NCI-H226 (cell line): ENCODE measurements around the gene ZNF555.

Source experiments
- DNase-seq: peaks from one replicate; pipeline ENCODE4 v3.0.0-alpha.2; 2015

ZNF555 gene

DNA sequence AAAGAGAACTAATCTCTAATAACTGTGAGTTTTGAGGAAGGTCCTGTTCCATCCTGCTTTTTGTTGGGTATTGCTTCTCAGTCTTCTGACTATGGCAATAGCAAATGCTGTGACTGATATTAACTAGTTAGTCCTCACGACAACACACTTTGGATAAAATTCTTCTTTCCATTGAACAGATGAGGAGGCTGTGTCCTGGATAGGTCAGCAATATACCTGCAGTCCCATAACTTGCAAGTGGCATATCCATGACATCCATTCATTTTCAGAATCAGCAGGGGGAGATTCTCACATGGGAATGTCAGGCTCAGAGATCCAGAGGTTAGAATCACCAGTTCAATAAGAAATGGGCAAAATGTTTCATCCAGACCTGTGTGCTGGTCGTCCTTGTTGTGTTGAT is 14.3 kb upstream of the ZNF555 start:
- no peak for DNase-seq

DNA sequence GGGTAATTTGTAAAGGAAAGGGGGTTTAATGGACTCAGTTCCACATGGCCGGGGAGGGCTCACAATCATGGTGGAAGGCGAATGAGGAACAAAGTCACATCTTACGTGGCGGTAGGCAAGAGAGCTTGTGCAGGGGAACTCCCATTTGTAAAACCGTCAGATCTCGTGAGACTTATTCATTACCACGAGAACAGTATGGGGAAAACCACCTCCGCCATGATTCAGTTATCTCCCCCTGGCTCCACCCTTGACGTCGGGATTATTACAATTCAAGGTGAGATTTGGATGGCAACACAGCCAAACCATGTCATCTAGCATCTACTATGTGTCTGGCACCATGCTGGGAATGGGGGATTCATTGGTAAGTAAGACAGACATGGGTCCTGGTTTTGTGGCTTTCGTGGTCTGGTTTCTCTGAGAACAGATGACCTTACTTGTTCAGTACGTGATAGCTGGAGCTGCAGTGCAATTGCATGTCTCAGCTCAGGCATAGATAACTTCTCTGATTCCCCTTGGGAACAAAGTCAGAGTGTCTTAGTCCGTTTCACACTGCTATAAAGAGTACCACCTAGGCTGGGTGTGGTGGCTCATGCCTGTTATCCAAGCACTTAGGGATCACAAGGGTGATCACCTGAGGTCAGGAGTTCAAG is 13.3 kb upstream of the ZNF555 start:
- DNase-seq = no peak

DNA sequence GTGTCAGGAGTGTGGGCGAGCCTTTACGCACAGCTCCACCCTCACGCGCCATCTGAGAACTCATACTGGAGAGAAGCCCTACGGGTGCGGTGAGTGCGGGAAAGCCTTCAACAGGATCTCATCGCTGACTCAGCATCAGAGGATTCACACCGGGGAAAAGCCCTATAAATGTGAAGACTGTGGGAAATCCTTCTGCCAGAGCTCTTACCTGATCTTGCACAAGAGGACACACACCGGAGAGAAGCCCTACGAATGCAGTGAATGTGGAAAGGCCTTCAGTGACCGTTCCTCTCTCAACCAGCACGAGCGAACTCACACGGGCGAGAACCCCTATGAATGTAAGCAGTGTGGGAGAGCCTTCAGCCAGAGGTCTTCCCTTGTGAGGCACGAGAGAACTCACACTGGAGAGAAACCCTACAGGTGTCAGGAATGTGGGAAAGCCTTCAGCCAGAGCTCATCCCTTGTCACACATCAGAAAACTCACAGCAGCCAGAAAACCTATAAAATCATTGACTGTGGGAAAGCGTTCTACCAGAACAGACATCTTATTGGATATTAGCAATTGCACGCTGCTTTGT is 6.9 kb upstream of the ZNF555 start:
- DNase-seq = no peak

DNA sequence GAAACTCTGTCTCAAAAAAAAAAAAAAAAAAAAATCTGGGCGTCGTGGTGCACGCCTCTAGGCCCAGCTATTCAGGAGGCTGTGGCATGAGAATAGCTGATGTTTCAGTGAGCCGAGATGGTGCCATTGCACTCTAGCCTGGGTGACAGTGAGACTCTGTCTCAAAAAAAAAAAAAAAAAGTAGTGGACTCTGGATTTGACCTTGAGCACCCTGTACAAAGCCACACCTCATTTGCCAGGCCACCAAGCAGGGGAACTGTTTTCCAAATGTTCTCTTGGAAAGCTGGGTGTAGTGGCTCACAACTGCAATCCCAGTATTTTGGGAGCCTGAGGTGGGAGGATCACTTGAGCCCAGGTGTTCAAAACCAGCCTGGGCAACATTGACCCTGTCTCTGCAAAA is 3.8 kb upstream of the ZNF555 start:
- no peak for DNase-seq

DNA sequence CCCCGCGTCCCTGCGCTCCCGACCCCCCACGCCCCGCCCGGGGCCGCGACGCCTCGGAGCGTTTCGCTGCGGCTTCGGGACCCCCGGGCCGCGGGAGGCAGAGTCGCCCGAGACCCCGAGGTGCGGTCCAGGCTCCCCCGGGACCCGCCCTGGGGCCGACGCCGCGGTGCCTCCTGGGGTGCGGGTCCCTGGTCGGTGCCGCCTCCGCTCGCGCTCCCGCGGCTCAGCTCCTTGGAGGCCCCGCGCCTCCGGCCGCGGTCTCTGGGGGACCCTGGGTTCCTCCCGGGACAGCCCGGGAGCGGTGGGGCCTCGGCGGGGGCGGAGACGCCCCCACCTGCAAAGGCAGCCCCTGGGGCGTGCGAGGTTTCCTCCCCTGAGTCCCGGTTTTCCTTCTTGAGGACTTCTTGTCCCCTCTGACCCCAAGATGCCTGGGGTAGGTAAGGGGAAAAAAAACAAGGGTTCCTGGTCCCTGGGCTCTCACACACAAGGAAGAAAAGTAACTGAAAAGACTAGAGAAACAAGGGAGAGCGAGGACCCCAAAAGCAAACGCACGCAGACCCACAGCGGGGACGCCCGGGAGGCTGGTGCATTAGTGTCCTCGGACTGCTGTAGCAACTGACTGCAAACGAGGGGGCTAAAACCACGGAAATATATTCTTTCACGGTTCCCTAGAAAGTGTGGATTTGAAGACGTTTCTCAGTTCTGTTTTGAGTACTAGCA is 740 bp downstream of the ZNF555 start:
- DNase-seq = no peak

DNA sequence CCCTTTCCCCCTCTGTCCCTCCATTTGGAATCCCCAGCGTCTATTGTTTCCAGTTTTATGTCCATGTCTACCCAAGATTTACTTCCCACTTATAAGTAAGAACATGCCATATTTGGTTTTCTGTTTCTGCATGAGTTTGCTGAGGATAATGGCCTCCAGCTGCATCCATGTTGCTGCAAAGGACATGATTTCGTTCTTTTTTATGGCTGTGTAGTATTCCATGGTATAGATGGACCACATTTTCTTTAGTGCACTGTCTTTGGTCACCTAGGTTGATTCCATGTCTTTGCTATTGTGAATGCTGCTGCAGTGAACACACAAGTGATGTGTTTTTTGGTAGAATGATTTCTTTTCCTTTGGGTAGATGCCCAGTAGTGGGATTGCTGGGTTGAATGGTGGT is 3.8 kb downstream of the ZNF555 start:
- no peak for DNase-seq

DNA sequence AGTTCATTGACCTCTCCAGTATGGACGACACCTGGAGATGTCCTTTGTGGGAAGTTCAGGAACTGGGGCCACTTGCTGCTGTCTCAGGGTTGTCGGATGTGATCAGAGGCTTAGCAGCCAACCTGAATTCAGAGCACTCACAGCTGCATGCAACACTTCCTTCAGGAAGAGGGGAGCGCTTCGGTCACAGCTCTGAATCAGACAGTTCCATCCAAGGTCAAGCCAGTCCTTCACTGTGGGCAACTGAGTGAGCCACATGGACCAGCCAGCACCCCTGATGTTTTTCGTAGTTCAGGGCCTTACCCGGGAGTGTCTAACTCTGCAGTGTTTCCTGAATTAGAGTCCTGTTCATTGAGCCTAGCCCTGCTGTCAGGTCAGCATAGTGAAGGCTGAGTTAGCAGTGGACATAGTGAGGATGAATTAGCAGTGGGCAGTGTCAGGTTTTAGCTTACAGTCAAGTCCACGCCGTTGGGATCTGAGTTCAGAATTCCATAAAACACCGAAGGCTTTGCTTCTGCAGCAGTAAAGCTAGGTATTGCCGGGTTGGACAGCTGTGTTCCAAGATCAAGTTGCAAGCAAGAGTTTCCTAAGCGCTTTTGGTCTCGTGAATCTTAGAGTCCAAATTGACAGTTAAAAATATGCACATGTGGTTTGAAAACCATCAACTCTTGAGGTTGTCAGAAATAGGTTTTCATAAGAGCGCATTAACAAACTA is 5.1 kb downstream of the ZNF555 start:
- DNase-seq = no peak

DNA sequence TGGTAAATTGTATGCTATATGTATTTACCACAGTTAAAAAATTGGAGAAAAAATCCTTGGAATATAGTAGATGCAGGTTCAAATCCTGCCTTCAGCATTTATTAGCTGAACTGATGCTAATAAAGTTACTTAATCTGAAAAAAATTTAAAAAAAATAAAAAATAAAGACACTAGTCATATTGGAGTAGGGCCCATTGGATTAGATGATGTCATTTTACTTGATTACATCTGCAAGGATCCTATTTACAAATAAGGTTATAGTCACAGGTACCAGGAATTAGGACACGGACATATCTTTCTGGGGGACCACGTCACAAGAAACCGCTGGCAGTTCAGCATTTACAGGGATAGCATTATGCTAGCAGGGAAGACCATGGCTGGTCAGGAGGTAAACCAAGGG is 6.2 kb downstream of the ZNF555 start:
- DNase-seq = no peak

DNA sequence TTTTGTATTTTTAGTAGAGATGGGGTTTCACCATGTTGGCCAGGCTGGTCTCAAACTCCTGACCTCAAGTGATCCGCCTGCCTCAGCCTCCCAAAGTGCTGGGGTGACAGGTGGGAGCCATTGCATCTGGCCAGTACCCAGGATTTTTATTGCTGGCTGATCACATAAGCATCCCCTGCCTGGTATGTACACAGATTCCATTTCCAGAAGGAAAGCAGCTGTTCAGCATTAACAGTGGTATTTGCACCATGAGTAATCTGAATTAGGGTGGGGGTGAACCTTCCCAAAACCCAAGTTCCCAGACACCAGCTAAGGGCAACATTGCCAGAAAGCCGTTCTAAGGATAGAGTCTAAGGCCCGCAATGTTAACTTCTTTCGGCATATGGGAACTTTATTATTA is 7.3 kb downstream of the ZNF555 start:
- no peak for DNase-seq

DNA sequence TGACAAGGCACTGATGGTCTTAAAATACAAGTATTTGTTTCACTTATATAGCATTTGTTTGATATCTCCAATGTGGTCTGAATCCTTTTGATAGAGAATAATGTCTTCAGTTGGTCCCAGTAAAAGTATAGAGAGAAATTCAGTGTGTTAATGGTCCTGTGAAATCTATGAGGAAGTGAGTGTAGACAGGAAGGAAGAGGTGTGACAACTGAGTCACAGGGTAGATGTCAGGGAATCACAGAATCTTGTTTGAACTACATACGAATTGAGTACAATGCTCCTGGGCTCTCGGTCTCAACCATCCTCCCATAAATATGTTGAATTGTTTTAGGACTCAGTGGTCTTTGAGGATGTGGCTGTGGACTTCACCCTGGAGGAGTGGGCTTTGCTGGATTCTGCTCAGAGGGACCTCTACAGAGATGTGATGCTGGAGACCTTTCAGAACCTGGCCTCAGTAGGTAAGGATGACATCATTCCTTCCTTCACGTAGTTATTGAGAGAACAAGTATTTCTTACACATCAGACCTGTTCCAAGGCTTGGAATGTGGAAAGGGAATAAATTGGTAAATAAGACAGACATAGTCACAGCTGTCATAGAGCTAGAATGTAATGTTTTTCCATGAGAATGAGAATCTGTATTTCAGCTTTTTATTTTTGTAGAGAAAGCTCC is 9.1 kb downstream of the ZNF555 start:
- DNase-seq = no peak

DNA sequence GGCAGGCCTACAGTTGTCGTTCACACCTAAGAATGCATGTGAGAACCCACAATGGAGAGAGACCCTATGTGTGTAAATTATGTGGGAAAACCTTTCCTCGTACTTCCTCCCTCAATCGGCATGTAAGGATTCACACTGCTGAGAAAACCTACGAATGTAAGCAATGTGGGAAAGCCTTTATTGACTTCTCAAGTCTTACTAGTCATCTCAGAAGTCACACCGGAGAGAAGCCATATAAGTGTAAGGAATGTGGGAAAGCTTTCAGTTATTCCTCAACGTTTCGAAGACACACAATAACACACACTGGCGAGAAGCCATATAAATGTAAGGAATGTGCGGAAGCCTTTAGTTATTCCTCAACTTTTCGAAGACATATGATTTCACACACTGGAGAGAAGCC is 11.3 kb downstream of the ZNF555 start:
- no peak for DNase-seq

DNA sequence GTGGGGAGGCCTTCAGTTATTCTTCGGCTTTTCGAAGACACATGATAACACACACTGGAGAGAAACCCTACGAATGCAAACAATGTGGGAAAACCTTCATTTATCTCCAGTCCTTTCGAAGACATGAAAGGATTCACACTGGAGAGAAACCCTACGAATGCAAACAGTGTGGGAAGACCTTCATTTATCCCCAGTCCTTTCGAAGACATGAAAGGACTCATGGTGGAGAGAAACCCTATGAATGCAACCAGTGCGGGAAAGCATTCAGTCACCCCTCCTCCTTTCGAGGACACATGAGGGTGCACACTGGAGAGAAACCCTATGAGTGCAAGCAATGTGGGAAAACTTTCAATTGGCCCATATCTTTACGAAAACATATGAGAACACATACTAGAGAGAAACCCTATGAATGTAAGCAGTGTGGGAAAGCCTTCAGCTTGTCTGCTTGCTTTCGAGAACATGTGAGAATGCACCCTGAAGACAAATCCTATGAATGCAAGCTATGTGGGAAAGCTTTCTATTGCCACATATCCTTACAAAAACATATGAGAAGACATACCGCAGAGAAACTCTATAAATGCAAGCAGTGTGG is 11.8 kb downstream of the ZNF555 start:
- DNase-seq = no peak

DNA sequence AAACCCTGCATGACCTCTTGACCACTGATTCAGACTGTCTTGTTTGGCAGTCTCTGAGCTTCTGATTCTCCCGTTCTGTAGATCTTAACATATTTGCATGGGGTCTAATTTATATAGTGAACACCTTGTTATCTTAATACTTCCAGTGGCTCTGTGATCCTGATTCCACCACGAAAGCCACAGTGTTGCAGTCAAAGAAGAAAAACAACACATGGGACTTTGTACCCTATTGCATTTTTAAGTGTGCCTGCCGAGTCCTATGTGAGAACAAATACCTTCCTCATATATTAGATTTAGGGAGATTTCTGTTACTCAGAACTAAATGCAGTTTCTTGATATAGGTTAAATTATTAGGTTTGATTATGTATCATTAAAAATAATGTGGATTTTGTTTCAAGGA is 13.6 kb downstream of the ZNF555 start:
- no peak for DNase-seq

DNA sequence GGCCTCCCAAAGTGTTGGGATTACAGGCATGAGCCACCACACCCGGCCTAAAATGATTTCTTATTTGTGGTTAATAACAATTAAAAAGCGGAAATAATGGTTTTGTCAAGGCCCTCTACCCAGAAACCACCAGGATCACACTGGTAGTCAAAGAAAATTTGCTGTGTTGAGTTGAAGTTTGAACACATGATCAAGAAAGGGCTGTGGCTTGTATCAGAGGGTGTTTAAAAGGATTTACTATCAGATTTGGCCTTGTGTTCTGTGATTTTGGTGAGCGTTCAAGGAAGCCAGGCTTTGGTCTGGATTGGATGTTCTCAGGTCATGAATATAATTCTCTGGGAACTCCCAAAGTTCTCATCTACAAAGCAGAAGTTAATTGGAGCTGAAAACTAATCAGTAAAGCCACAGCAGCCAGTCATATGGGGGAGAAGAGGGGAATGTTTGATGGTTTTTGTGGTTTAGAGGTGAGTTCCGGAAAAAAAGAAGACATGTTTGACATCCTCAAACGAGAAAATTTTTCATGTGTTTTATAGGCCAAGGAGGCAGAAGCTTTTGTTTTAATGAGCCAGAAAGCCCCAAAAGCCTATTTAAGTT is 15.3 kb downstream of the ZNF555 start:
- no peak for DNase-seq

DNA sequence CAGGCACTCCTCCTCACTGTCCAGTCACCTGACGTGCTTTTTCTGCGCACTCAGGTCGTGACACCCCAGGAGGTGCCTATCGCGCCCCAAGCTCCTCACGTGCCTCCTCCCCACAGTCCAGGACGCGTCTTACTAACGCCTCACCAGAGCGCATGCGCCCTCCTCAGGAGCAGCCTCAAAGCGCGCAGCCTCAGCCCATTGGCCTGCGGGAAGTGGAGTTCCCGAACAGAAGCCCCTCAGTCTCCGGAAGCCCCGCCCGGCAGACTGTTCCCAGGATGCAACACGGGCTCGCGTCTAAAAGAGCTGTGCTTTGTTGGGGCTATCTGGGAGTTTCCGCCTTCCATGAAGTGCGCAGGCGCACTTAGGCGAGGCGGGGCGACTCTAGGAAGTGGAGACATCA is 17.6 kb downstream of the ZNF555 start:
- no peak for DNase-seq

DNA sequence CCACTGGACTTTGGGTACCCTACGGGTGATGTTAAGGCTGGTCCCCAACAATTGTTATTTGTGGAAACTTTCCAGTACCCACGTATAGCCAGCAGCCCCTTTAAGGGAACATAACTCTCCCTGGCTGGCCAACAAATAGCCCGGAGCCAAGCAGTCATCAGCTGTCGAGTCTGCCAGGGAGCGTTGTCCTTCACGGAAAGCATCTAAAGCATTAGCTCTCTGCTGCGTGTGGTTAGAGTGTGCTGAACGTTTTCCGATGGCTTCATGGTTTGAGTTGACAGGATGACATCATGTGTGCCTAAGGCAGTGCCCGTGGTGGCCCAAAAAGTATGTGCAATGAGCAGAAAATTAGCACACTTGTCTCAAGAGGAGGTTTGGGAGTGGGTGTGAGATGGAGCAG is 22.5 kb downstream of the ZNF555 start:
- no peak for DNase-seq

DNA sequence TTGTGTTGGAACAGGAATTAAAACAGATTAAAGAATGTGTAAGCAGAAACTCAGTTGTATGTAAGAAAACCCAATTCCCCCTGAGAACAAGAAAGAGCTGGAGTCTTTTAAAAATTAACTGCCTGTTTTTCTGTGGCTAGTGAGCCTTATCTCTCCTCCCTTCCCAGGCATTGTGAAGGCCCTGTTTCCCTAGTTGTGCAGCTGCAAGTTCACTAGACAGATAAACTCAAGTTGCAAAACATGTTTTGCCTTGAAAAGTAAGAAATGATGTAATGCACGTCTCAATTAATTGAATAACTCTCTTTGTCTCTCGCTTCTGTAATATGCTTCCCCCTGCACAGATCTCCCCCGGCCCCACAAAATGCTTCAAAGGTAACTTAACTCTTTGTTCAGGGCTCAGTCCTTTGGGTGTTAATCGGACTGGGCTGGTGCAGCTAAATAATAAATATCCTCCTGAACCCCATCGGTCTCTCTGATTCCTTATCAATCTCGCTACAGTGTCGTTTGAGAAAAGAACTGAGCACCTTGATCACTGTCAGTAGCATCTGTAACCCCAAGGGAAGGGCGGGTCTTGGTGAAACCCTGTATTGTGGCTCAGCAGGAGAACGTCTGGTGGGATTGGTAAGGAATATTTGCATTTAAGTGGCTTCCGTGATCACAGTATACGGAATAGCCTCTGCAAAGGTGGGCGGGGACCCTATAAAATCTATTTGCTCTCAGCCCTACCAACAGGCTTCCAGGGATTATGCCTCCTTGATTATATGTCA is 24.2 kb downstream of the ZNF555 start:
- DNase-seq = no peak

DNA sequence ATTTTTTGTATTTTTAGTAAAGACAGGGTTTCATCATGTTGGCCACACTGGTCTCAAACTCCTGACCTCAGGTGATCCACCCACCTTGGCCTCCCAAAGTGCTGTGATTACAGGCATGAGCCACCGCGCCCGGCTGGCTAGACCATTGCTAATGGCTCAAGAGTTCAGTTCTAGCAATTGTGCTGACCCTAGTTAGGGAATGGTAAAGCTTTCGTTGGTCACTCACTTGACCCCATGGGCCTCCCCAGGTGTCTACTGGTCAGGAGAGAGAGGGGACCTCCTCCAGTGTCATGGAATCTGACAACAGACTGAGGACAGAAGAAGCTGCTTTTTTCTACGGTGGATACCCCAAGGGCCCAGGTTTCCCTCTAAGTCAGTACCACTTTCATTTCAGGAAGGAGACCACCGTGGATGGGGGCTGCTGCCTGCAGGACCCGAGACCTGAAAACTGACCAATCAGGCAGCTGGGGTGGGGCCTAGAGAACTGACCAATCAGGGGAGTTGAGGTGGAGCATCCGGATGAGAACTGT is 25.3 kb downstream of the ZNF555 start:
- no peak for DNase-seq

DNA sequence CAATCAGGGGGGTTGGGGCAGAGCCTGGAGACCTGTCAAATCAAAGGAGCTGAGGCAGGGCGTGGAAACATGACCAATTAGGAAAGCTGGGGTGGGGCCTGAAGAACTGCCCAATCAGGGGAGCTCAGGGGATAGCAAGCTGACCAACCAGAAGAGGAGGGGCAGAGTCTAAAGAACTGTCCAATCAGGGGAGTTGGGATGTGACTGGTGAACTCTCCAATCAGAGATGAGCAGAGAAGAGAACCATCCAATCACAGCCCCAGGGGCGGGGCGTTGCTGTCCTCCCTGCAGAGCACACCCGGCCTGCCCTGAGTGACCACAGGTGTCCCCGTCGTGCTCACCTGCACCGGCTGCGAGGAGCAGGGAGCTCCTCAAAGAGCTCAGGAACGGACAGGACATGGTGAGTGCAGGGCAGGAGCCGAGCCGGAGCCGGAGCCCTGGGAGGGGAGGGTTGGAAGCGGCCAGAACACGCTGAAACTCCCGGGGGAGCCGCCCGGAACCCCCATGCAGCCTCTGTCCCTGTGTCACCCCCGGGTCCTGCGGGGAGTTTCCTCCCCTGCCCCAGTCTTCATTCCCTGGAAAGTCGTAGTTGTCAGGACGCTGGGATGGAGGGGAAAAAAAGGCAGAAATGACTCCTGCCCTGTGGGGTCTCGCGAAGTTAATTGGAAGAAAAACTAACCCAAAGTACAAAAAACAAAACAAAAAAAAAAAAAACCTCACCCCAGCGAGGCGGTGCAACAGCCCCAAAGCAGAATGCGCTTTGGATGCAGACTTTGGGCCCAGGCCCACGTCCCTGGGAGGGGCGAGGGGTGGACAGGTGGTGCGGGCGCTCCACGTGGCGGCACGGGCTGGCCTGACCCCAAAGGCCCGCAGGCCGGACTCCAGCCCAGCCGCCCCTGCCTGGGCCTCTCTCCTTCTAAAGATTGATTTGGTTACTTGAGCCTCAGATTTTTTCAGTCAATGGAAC is 26.0 kb downstream of the ZNF555 start, which contains the start of gene ZNF556:
TSS of gene ZNF556 (plus strand) at position 311 of the 967 bp plus-strand sequence. CDS start at position 398, 87 bp downstream.
- peak; percentile 7 for DNase-seq

DNA sequence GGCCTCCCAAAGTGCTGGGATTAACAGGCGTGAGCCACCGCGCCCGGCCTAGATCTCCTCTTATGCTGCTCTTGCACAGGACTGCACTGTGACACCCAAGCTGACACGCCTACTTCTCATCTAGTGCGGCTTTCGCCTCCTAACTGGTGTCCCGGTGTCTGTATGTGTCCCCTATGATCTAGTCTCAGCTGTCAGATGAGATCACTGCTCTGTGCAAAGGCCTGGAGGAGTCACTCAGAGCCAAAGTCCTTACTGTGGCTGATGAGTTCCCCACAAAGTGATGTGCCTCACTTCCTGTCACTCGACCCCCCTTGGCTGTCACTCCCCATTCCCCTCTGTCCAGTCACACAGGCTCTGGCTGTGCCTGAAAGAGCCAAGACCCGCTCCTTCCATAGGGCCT is 28.3 kb downstream of the ZNF555 start:
- no peak for DNase-seq
